SU-DHL-6 (cell line): ENCODE data around the gene CDK11B.

Experiments
- H2AFZ ChIP-seq: fragments of 200-600 bp; sonication (generic); 2 replicates; pipeline ENCODE4 v1.6.1; 2014; ENCODE audit warnings: low read depth, mild to moderate bottlenecking, moderate library complexity, mixed read lengths, antibody characterized with exemption, low read length; ENCODE audit not compliant: severe bottlenecking
- H3F3A ChIP-seq: fragments of 200-600 bp; shearing (Covaris generic); 2 replicates; pipeline ENCODE4 v1.6.0; 2016; ENCODE audit warnings: antibody characterized with exemption, mild to moderate bottlenecking; ENCODE audit not compliant: insufficient read depth
- H3K27ac ChIP-seq: fragments of 200-600 bp; sonication (generic); 2 replicates; pipeline ENCODE4 v1.5.1; 2016; ENCODE audit warnings: low read depth, mild to moderate bottlenecking, low read length, moderate library complexity, mixed read lengths
- H3K27me3 ChIP-seq: fragments of 200-600 bp; sonication (generic), shearing (Covaris generic); 2 replicates; pipeline ENCODE4 v1.6.0; 2014; ENCODE audit warnings: mild to moderate bottlenecking, low read length
- H3K36me3 ChIP-seq: fragments of 200-600 bp; sonication (generic); 2 replicates; pipeline ENCODE4 v1.6.1; 2014; ENCODE audit warnings: mild to moderate bottlenecking, low read length, mixed read lengths
- H3K4me2 ChIP-seq: fragments of 300-600, 200-600 bp; shearing (Covaris generic), sonication (generic); 2 replicates; pipeline ENCODE4 v1.6.0; 2014; ENCODE audit warnings: low read length, low read depth, mild to moderate bottlenecking; ENCODE audit not compliant: poor library complexity, severe bottlenecking
- H3K4me3 ChIP-seq: fragments of 200-600 bp; sonication (generic); 2 replicates; pipeline ENCODE4 v1.5.1; 2014; ENCODE audit warnings: antibody characterized with exemption, low read length, mild to moderate bottlenecking, mixed read lengths; ENCODE audit not compliant: insufficient read depth, poor library complexity, severe bottlenecking
- H3K79me2 ChIP-seq: fragments of 200-600 bp; sonication (generic); 2 replicates; pipeline ENCODE4 v1.6.1; 2014; ENCODE audit warnings: mild to moderate bottlenecking, low read length, moderate library complexity; ENCODE audit not compliant: insufficient read depth
- H3K9ac ChIP-seq: fragments of 200-600 bp; sonication (generic); 2 replicates; pipeline ENCODE4 v1.7.0; 2014; ENCODE audit warnings: mild to moderate bottlenecking, low read length
- H3K9me2 ChIP-seq: fragments of 200-600 bp; sonication (generic); replicated peaks from 2 replicates; pipeline ENCODE4 v1.6.1; 2014; ENCODE audit warnings: low read length; ENCODE audit not compliant: insufficient read depth
- H3K9me3 ChIP-seq: fragments of 200-600 bp; sonication (generic); 2 replicates; pipeline ENCODE4 v1.6.1; 2014; ENCODE audit warnings: low read length, mixed read lengths; ENCODE audit not compliant: insufficient read depth
- H4K20me1 ChIP-seq: fragments of 200-600 bp; sonication (generic); 2 replicates; pipeline ENCODE4 v1.6.1; 2014; ENCODE audit warnings: low read depth, mild to moderate bottlenecking, antibody characterized with exemption, low read length, moderate library complexity, mixed read lengths
- CTCF ChIP-seq: fragments of 200-600 bp; sonication (generic); IDR thresholded peaks from one replicate; pipeline ENCODE4 v1.5.1; 2017; ENCODE audit warnings: antibody characterized with exemption, mild to moderate bottlenecking, low read length, moderate library complexity; ENCODE audit not compliant: insufficient read depth, poor library complexity, severe bottlenecking
- EZH2phosphoT487 ChIP-seq: fragments of 200-600 bp; sonication (generic), shearing (Covaris generic); conservative IDR thresholded peaks from 2 replicates; pipeline ENCODE4 v1.6.1; 2018; ENCODE audit warnings: mild to moderate bottlenecking, antibody characterized with exemption, low read length, moderate library complexity, mixed read lengths

Gene CDK11B

GRCh38 chr1:1603671-1604373 lies 55.0 kb downstream of the CDK11B start:
- TF ChIP-seq CTCF (no peak), EZH2phosphoT487 (no peak)
- Histone ChIP-seq H3K4me2 (no peak overlapping the region), H3K36me3 (no peaks in the 10 kb centered on the region), H3K27ac (no peak overlapping the region), H3K4me3 (no peak overlapping the region), H4K20me1 (no peaks in the 10 kb centered on the region), H3K27me3 (no peaks in the 10 kb centered on the region), H2AFZ (no peak overlapping the region), H3F3A (no peaks in the 10 kb centered on the region), H3K9ac (no peak overlapping the region), H3K9me3 (no peaks in the 10 kb centered on the region), H3K79me2 (no peaks in the 10 kb centered on the region), H3K9me2 (no peaks in the 10 kb centered on the region)

GRCh38 chr1:1602968-1603506 lies 55.8 kb downstream of the CDK11B start:
- Histone ChIP-seq H3K4me2 (no peak overlapping the region), H3K27me3 (no peaks in the 10 kb centered on the region), H3K4me3 (no peak overlapping the region)

GRCh38 chr1:1602304-1602967 lies 56.4 kb downstream of the CDK11B start:
- Histone ChIP-seq H3K27ac (no peak overlapping the region), H3K9me3 (no peaks in the 10 kb centered on the region), H3K9me2 (no peaks in the 10 kb centered on the region), H3K36me3 (no peaks in the 10 kb centered on the region), H3F3A (no peaks in the 10 kb centered on the region), H3K79me2 (no peaks in the 10 kb centered on the region), H3K27me3 (no peaks in the 10 kb centered on the region), H3K9ac (no peak overlapping the region), H4K20me1 (no peaks in the 10 kb centered on the region), H3K4me3 (no peak overlapping the region), H3K4me2 (no peak overlapping the region), H2AFZ (no peak overlapping the region)
- TF ChIP-seq CTCF = no peak
- no peak for TF ChIP-seq EZH2phosphoT487

More at GRCh38 chr1:1602968-1603506, 55.8 kb downstream of the CDK11B start:
- no peaks in the 10 kb centered on the region for H3K36me3 ChIP-seq
- H2AFZ ChIP-seq = no peak overlapping the region
- H3K9me3 ChIP-seq = no peaks in the 10 kb centered on the region
- H3F3A ChIP-seq = no peaks in the 10 kb centered on the region
- no peak overlapping the region for H3K9ac ChIP-seq
- H3K9me2 ChIP-seq = no peaks in the 10 kb centered on the region
- H3K79me2 ChIP-seq = no peaks in the 10 kb centered on the region
- TF ChIP-seq EZH2phosphoT487 (no peak), CTCF (no peak)
- no peaks in the 10 kb centered on the region for H4K20me1 ChIP-seq
- H3K27ac ChIP-seq = no peak overlapping the region
